ENCODE data around the gene ITIH5. TPM values are rescaled to one million over a fixed set of nuclear protein-coding genes. Genes with fewer than 3 reads are reported as not detected.

ITIH5 gene
- polyA plus RNA-seq, 1 donor from 2014 or later, result 0.28 TPM

DNA sequence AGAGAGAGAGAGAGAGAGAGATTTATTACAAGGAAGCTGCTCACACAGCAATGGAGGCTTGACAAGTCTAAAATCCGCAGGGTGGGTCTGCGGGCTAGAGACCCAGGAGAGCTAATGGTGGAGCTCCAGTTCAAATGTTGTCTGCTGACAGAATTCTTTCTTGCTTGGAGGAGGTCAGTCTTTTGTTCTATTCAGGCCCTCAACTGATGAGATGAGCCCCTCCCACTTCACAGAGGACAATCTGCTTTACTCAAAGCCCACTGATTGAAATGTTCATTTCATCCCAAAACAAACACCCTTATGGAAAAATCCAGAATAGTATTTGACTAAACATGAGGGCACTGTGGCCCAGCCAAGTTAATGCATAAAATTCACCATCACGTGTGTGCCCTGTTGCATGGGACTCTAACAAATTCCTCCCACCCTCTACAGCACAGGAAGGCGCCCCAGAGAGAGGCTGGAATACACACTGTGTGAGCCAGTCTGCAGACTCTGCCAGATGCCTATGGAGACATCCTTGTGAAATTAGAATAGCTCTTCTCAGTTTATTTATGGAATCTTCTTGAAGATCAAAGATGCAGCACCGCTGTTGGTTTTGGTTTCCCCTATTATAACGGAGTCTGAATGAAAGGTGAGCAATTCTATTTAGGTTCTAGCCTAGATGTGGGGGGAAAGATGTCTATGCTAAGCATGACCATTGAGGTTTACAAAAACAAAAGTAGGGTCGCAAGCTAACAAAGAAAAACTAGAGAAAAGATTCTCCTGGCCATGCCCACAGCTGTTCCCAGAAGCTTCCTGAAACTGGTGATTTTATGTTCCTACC is 132.9 kb downstream of the ITIH5 start:
- Histone ChIP-seq H3K36me3 (ENCODE audit: insufficient read depth, low read length) (no peaks in the 10 kb centered on the region), H3K27ac (ENCODE audit: low read length) (no peak overlapping the region), H3K79me2 (replicated peaks; ENCODE audit: insufficient read depth, low read length) (no peaks in the 10 kb centered on the region), H3K4me3 (ENCODE audit: low read length) (no peak overlapping the region), H3K27me3 (ENCODE audit: insufficient read depth, low read depth, low read length) (no peaks in the 10 kb centered on the region), H3F3A (ENCODE audit: insufficient read depth, low read length, poor library complexity, severe bottlenecking) (no peaks in the 10 kb centered on the region), H3K9me3 (ENCODE audit: low read length) (no peaks in the 10 kb centered on the region), H2AFZ (ENCODE audit: low read depth, low read length) (no peak overlapping the region), H3K4me2 (ENCODE audit: low read length) (no peak overlapping the region), H4K20me1 (ENCODE audit: insufficient read depth) (no peaks in the 10 kb centered on the region), H3K9ac (ENCODE audit: low read length) (no peak overlapping the region), H3K9me2 (ENCODE audit: insufficient read depth, low read length) (no peaks in the 10 kb centered on the region)
- TF ChIP-seq, protein P1, sequence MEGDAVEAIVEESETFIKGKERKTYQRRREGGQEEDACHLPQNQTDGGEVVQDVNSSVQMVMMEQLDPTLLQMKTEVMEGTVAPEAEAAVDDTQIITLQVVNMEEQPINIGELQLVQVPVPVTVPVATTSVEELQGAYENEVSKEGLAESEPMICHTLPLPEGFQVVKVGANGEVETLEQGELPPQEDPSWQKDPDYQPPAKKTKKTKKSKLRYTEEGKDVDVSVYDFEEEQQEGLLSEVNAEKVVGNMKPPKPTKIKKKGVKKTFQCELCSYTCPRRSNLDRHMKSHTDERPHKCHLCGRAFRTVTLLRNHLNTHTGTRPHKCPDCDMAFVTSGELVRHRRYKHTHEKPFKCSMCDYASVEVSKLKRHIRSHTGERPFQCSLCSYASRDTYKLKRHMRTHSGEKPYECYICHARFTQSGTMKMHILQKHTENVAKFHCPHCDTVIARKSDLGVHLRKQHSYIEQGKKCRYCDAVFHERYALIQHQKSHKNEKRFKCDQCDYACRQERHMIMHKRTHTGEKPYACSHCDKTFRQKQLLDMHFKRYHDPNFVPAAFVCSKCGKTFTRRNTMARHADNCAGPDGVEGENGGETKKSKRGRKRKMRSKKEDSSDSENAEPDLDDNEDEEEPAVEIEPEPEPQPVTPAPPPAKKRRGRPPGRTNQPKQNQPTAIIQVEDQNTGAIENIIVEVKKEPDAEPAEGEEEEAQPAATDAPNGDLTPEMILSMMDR (IDR thresholded peaks at IDR 0.05; ENCODE audit: poor library complexity, severe bottlenecking), result no peak
- TF ChIP-seq TAF1 (IDR thresholded peaks at IDR 0.05; ENCODE audit: low read depth) (no peak), POLR2AphosphoS5 (IDR thresholded peaks at IDR 0.05) (no peak), RAD21 (conservative IDR thresholded peaks at IDR 0.05) (no peak), EP300 (conservative IDR thresholded peaks at IDR 0.05; ENCODE audit: poor library complexity, severe bottlenecking) (no peak), MXI1 (conservative IDR thresholded peaks at IDR 0.05; ENCODE audit: poor library complexity, severe bottlenecking) (no peak), SMC3 (conservative IDR thresholded peaks at IDR 0.05; ENCODE audit: poor library complexity) (no peak), EZH2 (IDR thresholded peaks at IDR 0.05; ENCODE audit: borderline replicate concordance, insufficient read depth, low read length, poor library complexity, severe bottlenecking) (no peak)
- TF ChIP-seq, protein P2, sequence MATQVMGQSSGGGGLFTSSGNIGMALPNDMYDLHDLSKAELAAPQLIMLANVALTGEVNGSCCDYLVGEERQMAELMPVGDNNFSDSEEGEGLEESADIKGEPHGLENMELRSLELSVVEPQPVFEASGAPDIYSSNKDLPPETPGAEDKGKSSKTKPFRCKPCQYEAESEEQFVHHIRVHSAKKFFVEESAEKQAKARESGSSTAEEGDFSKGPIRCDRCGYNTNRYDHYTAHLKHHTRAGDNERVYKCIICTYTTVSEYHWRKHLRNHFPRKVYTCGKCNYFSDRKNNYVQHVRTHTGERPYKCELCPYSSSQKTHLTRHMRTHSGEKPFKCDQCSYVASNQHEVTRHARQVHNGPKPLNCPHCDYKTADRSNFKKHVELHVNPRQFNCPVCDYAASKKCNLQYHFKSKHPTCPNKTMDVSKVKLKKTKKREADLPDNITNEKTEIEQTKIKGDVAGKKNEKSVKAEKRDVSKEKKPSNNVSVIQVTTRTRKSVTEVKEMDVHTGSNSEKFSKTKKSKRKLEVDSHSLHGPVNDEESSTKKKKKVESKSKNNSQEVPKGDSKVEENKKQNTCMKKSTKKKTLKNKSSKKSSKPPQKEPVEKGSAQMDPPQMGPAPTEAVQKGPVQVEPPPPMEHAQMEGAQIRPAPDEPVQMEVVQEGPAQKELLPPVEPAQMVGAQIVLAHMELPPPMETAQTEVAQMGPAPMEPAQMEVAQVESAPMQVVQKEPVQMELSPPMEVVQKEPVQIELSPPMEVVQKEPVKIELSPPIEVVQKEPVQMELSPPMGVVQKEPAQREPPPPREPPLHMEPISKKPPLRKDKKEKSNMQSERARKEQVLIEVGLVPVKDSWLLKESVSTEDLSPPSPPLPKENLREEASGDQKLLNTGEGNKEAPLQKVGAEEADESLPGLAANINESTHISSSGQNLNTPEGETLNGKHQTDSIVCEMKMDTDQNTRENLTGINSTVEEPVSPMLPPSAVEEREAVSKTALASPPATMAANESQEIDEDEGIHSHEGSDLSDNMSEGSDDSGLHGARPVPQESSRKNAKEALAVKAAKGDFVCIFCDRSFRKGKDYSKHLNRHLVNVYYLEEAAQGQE (IDR thresholded peaks at IDR 0.05; ENCODE audit: borderline replicate concordance), result no peak

DNA sequence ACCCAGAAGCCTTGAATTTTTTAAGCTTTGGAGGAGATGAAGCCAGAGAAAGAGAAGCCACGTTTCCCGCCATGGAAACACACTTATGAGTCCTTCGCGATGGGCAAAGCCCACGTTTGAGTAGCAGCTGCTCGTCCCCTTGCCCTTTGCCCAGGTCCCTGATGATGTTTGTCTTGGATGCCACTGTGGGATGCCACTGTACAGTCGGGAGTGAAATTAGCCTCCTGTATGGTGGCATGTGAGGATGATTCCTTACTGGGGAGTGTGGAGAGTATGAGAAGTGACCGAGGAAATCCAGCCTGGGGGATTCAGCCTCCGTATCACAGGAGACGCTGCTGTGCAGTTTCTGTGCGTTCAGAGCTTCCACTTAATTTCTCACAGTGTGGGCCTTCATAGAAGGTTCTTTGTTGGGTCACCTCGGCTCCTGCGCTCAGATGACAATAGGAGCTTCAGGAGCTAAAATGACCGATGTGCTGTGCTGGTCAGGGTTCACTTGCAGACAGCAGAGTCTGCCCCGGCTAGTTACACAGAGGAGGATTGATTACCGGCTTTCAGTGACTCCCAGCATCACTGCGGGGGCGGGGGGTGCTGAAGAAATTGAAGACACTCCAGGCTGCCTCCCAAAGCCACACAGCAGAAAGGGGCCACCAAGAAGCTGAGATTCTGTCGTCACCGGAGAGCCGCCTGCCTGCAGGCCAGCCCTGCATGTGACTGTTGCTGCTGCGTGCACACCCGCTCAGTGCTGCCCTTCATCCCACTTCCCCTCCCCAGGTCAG is 133.9 kb downstream of the ITIH5 start:
- H4K20me1 ChIP-seq (ENCODE audit: insufficient read depth), result no peaks in the 10 kb centered on the region
- H3K27ac ChIP-seq (ENCODE audit: low read length), result no peak overlapping the region
- no peaks in the 10 kb centered on the region for H3K9me2 ChIP-seq (ENCODE audit: insufficient read depth, low read length)
- no peak overlapping the region for H3K4me3 ChIP-seq (ENCODE audit: low read length)
- no peaks in the 10 kb centered on the region for H3F3A ChIP-seq (ENCODE audit: insufficient read depth, low read length, poor library complexity, severe bottlenecking)
- no peak overlapping the region for H3K4me2 ChIP-seq (ENCODE audit: low read length)
- H3K79me2 ChIP-seq (replicated peaks; ENCODE audit: insufficient read depth, low read length), result no peaks in the 10 kb centered on the region
- TF ChIP-seq MXI1 (conservative IDR thresholded peaks at IDR 0.05; ENCODE audit: poor library complexity, severe bottlenecking), result no peak
- no peak for TF ChIP-seq EP300 (conservative IDR thresholded peaks at IDR 0.05; ENCODE audit: poor library complexity, severe bottlenecking)
- TF ChIP-seq, protein P1 (IDR thresholded peaks at IDR 0.05; ENCODE audit: poor library complexity, severe bottlenecking), result no peak
- TF ChIP-seq SMC3 (conservative IDR thresholded peaks at IDR 0.05; ENCODE audit: poor library complexity), result no peak
- TF ChIP-seq EZH2 (IDR thresholded peaks at IDR 0.05; ENCODE audit: borderline replicate concordance, insufficient read depth, low read length, poor library complexity, severe bottlenecking), result no peak
- no peak for TF ChIP-seq POLR2AphosphoS5 (IDR thresholded peaks at IDR 0.05)
- no peak for TF ChIP-seq TAF1 (IDR thresholded peaks at IDR 0.05; ENCODE audit: low read depth)
- TF ChIP-seq RAD21 (conservative IDR thresholded peaks at IDR 0.05), result no peak
- TF ChIP-seq, protein P2 (IDR thresholded peaks at IDR 0.05; ENCODE audit: borderline replicate concordance), result no peak
- H3K9me3 ChIP-seq (ENCODE audit: low read length), result no peaks in the 10 kb centered on the region
- H3K27me3 ChIP-seq (ENCODE audit: insufficient read depth, low read depth, low read length), result no peaks in the 10 kb centered on the region
- H3K9ac ChIP-seq (ENCODE audit: low read length), result no peak overlapping the region
- H3K36me3 ChIP-seq (ENCODE audit: insufficient read depth, low read length), result no peaks in the 10 kb centered on the region
- H2AFZ ChIP-seq (ENCODE audit: low read depth, low read length), result no peak overlapping the region
